Measurements from ENCODE around the gene DNAJC7. TPM values are rescaled to one million over a fixed set of nuclear protein-coding genes. Genes with fewer than 3 reads are reported as not detected.
"Not testable (repeated sequence)": the region's sequence is repeated elsewhere in the genome, so short reads cannot be mapped to it uniquely, and the experiment has no call there.

The DNAJC7 gene
- total RNA-seq, 2 experiments from 2014 or later = 79.7 to 80.9 TPM

- ChIA-PET CTCF (no interaction called here), POLR2A (no interaction called here)
- Mint-ChIP-seq H3K9me3 (no peaks in the 10 kb centered on the region), H3K4me3 (no peak overlapping the region), H3K27me3 (no peaks in the 10 kb centered on the region), H3K36me3 (no peaks in the 10 kb centered on the region), H3K27ac (no peak overlapping the region), H3K4me1 (ENCODE audit: low read depth) (no peaks in the 10 kb centered on the region)
- no peak for DNase-seq
- intact Hi-C loops (cut with micrococcal nuclease) = no loop called here
Observed at GRCh38 chr17:41939693-41940090, 77.5 kb downstream of the DNAJC7 start.

- no peak for DNase-seq
- no peaks in the 10 kb centered on the region for H3K4me1 Mint-ChIP-seq (ENCODE audit: low read depth)
- CTCF ChIA-PET = no interaction called here
- POLR2A ChIA-PET = no interaction called here
- no peaks in the 10 kb centered on the region for H3K9me3 Mint-ChIP-seq
- intact Hi-C loops (cut with micrococcal nuclease) = no loop called here
- no peak overlapping the region for H3K27ac Mint-ChIP-seq
- no peak overlapping the region for H3K4me3 Mint-ChIP-seq
- H3K36me3 Mint-ChIP-seq = no peaks in the 10 kb centered on the region
- H3K27me3 Mint-ChIP-seq = no peaks in the 10 kb centered on the region
Observed at GRCh38 chr17:41939044-41939692, 78.1 kb downstream of the DNAJC7 start.

- Mint-ChIP-seq H3K27ac (no peak overlapping the region), H3K4me1 (ENCODE audit: low read depth) (no peaks in the 10 kb centered on the region), H3K27me3 (no peaks in the 10 kb centered on the region), H3K36me3 (no peaks in the 10 kb centered on the region), H3K4me3 (no peak overlapping the region), H3K9me3 (no peaks in the 10 kb centered on the region)
- CTCF ChIA-PET = interaction anchor here (0.6 to 1.2 kb wide), 2 partner anchors 25 to 85 kb away, joined by 3 read pairs; no protein-coding TSS in a partner anchor
- intact Hi-C loops (cut with micrococcal nuclease) = no loop called here
- DNase-seq = no peak
- POLR2A ChIA-PET = no interaction called here
Observed at GRCh38 chr17:41937970-41938954, 79.0 kb downstream of the DNAJC7 start.

GRCh38 chr17:41935641-41936040, 81.6 kb downstream of the DNAJC7 start:
- Mint-ChIP-seq H3K4me1 (ENCODE audit: low read depth) (peaks cover 5% of the 10 kb centered on the region), H3K27ac (no peak overlapping the region), H3K36me3 (no peaks in the 10 kb centered on the region), H3K27me3 (no peaks in the 10 kb centered on the region), H3K4me3 (no peak overlapping the region), H3K9me3 (no peaks in the 10 kb centered on the region)
- intact Hi-C loops (cut with micrococcal nuclease) = no loop called here
- ChIA-PET CTCF (interaction anchor here (1.2 kb wide), 1 partner anchor 18 kb away, joined by 3 read pairs; no protein-coding TSS in a partner anchor), POLR2A (no interaction called here)
- DNase-seq = no peak

GRCh38 chr17:41932816-41933389, 84.3 kb downstream of the DNAJC7 start:
- ChIA-PET POLR2A (no interaction called here), CTCF (interaction anchor here (0.6 to 0.7 kb wide), 2 partner anchors 30 to 34 kb away, joined by 3 read pairs; partner anchors contain the start of gene CNP)
- no peak overlapping the region for H3K4me3 Mint-ChIP-seq
- peak overlapping the region; percentile 36 for H3K27ac Mint-ChIP-seq
- intact Hi-C loops (cut with micrococcal nuclease) = no loop called here
- H3K9me3 Mint-ChIP-seq = no peaks in the 10 kb centered on the region
- no peak for DNase-seq
- no peaks in the 10 kb centered on the region for H3K27me3 Mint-ChIP-seq
- H3K4me1 Mint-ChIP-seq (ENCODE audit: low read depth) = peaks cover 13% of the 10 kb centered on the region
- H3K36me3 Mint-ChIP-seq = no peaks in the 10 kb centered on the region

GRCh38 chr17:41931715-41932114, 85.5 kb downstream of the DNAJC7 start:
- CTCF ChIA-PET = interaction anchor here (1.6 to 1.7 kb wide), 2 partner anchors 32 to 120 kb away, joined by 4 to 5 read pairs; partner anchors contain the start of gene P3H4
- POLR2A ChIA-PET = not testable (repeated sequence)

GRCh38 chr17:41930833-41931156, 86.4 kb downstream of the DNAJC7 start:
- not testable (repeated sequence) for H3K9me3 Mint-ChIP-seq, H3K27me3 Mint-ChIP-seq, DNase-seq, H3K36me3 Mint-ChIP-seq
- intact Hi-C loops (cut with micrococcal nuclease) = loop anchor here (1.0 to 2.0 kb wide), 2 partner anchors 11 to 36 kb away; partner anchors contain the start of gene CNP
- CTCF ChIA-PET = interaction anchor here (0.7 to 1.8 kb wide), 10 partner anchors 9 to 144 kb away, joined by 3 to 9 read pairs (median 4); partner anchors contain the start of genes CNP, DNAJC7, JUP and NKIRAS2
- peak overlapping the region; percentile 94 for H3K4me3 Mint-ChIP-seq
- H3K27ac Mint-ChIP-seq = peak overlapping the region; percentile 93
- H3K4me1 Mint-ChIP-seq (ENCODE audit: low read depth) = peaks cover 13% of the 10 kb centered on the region
- POLR2A ChIA-PET = interaction anchor here (0.8 to 2.6 kb wide), 9 partner anchors 13 to 1112 kb away, joined by 3 to 25 read pairs (median 3); partner anchors contain the start of genes ACLY, CNP, DHX58 and DNAJC7

More at GRCh38 chr17:41931715-41932114, 85.5 kb downstream of the DNAJC7 start:
- not testable (repeated sequence) for H3K36me3 Mint-ChIP-seq, DNase-seq, H3K27ac Mint-ChIP-seq, H3K9me3 Mint-ChIP-seq, H3K27me3 Mint-ChIP-seq
- Mint-ChIP-seq H3K4me1 (ENCODE audit: low read depth) (peaks cover 13% of the 10 kb centered on the region), H3K4me3 (peak overlapping the region; percentile 5)
- intact Hi-C loops (cut with micrococcal nuclease) = loop anchor here (2.0 kb wide), 1 partner anchor 35 kb away; the partner anchor contains the start of gene CNP

GRCh38 chr17:41930009-41930832, 87.0 kb downstream of the DNAJC7 start, which contains the start of gene ODAD4:
ODAD4 (plus strand) TSS chr17:41930617; CDS start chr17:41930724, 107 bp downstream.
- intact Hi-C loops (cut with micrococcal nuclease) = loop anchor here (1.0 to 2.0 kb wide), 2 partner anchors 11 to 37 kb away; partner anchors contain the start of gene CNP
- Mint-ChIP-seq H3K4me3 (peak within 1 kb of the TSS; percentile 94), H3K27ac (peak within 1 kb of the TSS; percentile 93), H3K9me3 (no peaks in the 10 kb centered on the region), H3K36me3 (no peaks in the 10 kb centered on the region), H3K4me1 (ENCODE audit: low read depth) (peaks cover 13% of the 10 kb centered on the region), H3K27me3 (no peaks in the 10 kb centered on the region)
- POLR2A ChIA-PET = interaction anchor here (0.8 to 2.6 kb wide), 10 partner anchors 12 to 1111 kb away, joined by 3 to 25 read pairs (median 3); partner anchors contain the start of genes ACLY, CNP, DHX58 and DNAJC7
- CTCF ChIA-PET = interaction anchor here (0.7 to 1.8 kb wide), 13 partner anchors 9 to 143 kb away, joined by 3 to 9 read pairs (median 4); partner anchors contain the start of genes ACLY, CNP, DNAJC7 and JUP
- peak; percentile 98 for DNase-seq

GRCh38 chr17:41928693-41929251, 88.5 kb downstream of the DNAJC7 start:
- POLR2A ChIA-PET = interaction anchor here (0.9 to 2.6 kb wide), 4 partner anchors 9 to 89 kb away, joined by 3 to 25 read pairs (median 4); partner anchors contain the start of genes ACLY, CNP and DNAJC7

More at GRCh38 chr17:41928693-41929251, 88.5 kb downstream of the DNAJC7 start:
- Mint-ChIP-seq H3K4me1 (ENCODE audit: low read depth) (peaks cover 13% of the 10 kb centered on the region), H3K27ac (peak overlapping the region; percentile 93), H3K4me3 (peak overlapping the region; percentile 94), H3K36me3 (no peaks in the 10 kb centered on the region), H3K9me3 (no peaks in the 10 kb centered on the region), H3K27me3 (no peaks in the 10 kb centered on the region)
- CTCF ChIA-PET = interaction anchor here (1.2 to 1.7 kb wide), 3 partner anchors 10 to 137 kb away, joined by 4 to 9 read pairs (median 4); partner anchors contain the start of genes ACLY and CNP
- DNase-seq = peak; percentile 38
- intact Hi-C loops (cut with micrococcal nuclease) = no loop called here

Measured in activated CD4-positive, alpha-beta memory T cell treated with anti-CD3 and anti-CD28 coated beads for 36 hours (primary cell).